ENCODE measurements around the gene CYB5D1.

- TF ChIP-seq CTCF (IDR thresholded peaks at IDR 0.05) = no peak
- TF ChIP-seq POLR2A (IDR thresholded peaks at IDR 0.05) = no peak
Observed at GRCh38 chr17:7850701-7851437, 6.9 kb upstream of the CYB5D1 start.
